A549 (cell line): ENCODE data around the gene DTNB. TPM values are rescaled to one million over a fixed set of nuclear protein-coding genes. Genes with fewer than 3 reads are reported as not detected.
"Not testable (repeated sequence)": the region's sequence is repeated elsewhere in the genome, so short reads cannot be mapped to it uniquely, and the experiment has no call there.

ENCODE experiments used
- ATAC-seq, 2 experiments: fragments of 200-7000 bp in 1 of 2; fragments of >200 bp in 1 of 2; cut with Nextera tagmentation in 1 of 2; cut with Tn5 transposase in 1 of 2; 3 replicates each; pipeline versions ENCODE4 v1.8.0 to v1.9.1; 2018 to 2020; ENCODE audit warnings: mild to moderate bottlenecking in 1 of 2, moderate library complexity in 1 of 2
- CTCF ChIA-PET: fragments of 300-600 bp; sonication (Branson Sonifier 250); formaldehyde crosslinking; extraction: SDS; loops from one replicate; lab custom pipeline; 2021; ENCODE audit warnings: antibody characterized with exemption, inconsistent platforms; lab: Yijun Ruan, JAX
- POLR2A ChIA-PET: fragments of 350-600 bp; formaldehyde crosslinking; extraction: SDS; loops from one replicate; lab custom pipeline; 2021; ENCODE audit warnings: antibody characterized with exemption, inconsistent platforms; lab: Yijun Ruan, JAX
- DNase-seq, 2 experiments: peaks; one replicate each; pipeline versions ENCODE4 v3.0.0 to v3.0.0-alpha.2; 2011 to 2016; ENCODE audit warnings: low read depth in 1 of 2, low spot score in 1 of 2
- FAIRE-seq: peaks from 2 replicates; lab custom pipeline; 2011; peaks lifted over from hg19 to GRCh38; lab: Jason Lieb, UNC
- H3K27ac ChIP-seq, 2 experiments: fragments of >200 bp; sonication (Bioruptor Twin); formaldehyde crosslinking; 3 replicates each; pipeline ENCODE4 v1.5.1; 2016 to 2017
- H3K4me1 ChIP-seq: fragments of >200 bp; sonication (Bioruptor Twin); formaldehyde crosslinking; 3 replicates; pipeline ENCODE4 v1.6.1; 2016
- H3K4me2 ChIP-seq: fragments of >200 bp; sonication (Bioruptor Twin); formaldehyde crosslinking; 3 replicates; pipeline ENCODE4 v1.6.1; 2016
- H3K4me3 ChIP-seq: fragments of >200 bp; sonication (Bioruptor Twin); formaldehyde crosslinking; 3 replicates; pipeline ENCODE4 v1.5.1; 2016
- H3K9me3 ChIP-seq: fragments of >200 bp; sonication (Bioruptor Twin); formaldehyde crosslinking; 3 replicates; pipeline ENCODE4 v1.6.1; 2016
- BCL3 ChIP-seq: fragments of >200 bp; sonication (Bioruptor Twin); formaldehyde crosslinking; IDR thresholded peaks from 3 replicates; pipeline ENCODE4 v1.6.1; 2016
- BHLHE40 ChIP-seq: IDR thresholded peaks from 2 replicates; pipeline ENCODE4 v1.6.1; 2012; ENCODE audit warnings: low read depth, low read length, inconsistent platforms
- CBX2 ChIP-seq: fragments of 200-600 bp; sonication (generic); IDR thresholded peaks from 2 replicates; pipeline ENCODE4 v1.6.1; 2016; ENCODE audit warnings: low read depth, mild to moderate bottlenecking, borderline replicate concordance
- EHMT2 ChIP-seq: fragments of 200-600 bp; sonication (generic); IDR thresholded peaks from 2 replicates; pipeline ENCODE4 v1.6.1; 2016; ENCODE audit warnings: antibody characterized with exemption, low read depth, mild to moderate bottlenecking, moderate library complexity
- ELK1 ChIP-seq: fragments of 150-350 bp; IDR thresholded peaks from 2 replicates; pipeline ENCODE4 v1.6.1; 2014; ENCODE audit warnings: low read depth, mild to moderate bottlenecking, low read length
- GATA3 ChIP-seq: IDR thresholded peaks from 2 replicates; pipeline ENCODE4 v1.6.1; 2012; ENCODE audit warnings: borderline replicate concordance
- HOXB5 ChIP-seq: fragments of 250-450 bp; sonication (Bioruptor Pico); IDR thresholded peaks from 2 replicates; pipeline ENCODE4 v1.5.0; 2020; ENCODE audit warnings: mild to moderate bottlenecking, moderate library complexity
- MAX ChIP-seq: IDR thresholded peaks from 2 replicates; pipeline ENCODE4 v1.6.1; 2012
- NR3C1 ChIP-seq: fragments of >200 bp; sonication (Bioruptor Twin); formaldehyde crosslinking; IDR thresholded peaks from 3 replicates; pipeline ENCODE4 v1.6.1; 2017
- PHF8 ChIP-seq: fragments of 200-600 bp; sonication (generic); IDR thresholded peaks from 2 replicates; pipeline ENCODE4 v1.6.1; 2016; ENCODE audit warnings: low read depth, mild to moderate bottlenecking, antibody characterized with exemption, moderate library complexity, borderline replicate concordance
- POLR2A ChIP-seq: IDR thresholded peaks from 2 replicates; pipeline ENCODE4 v1.6.1; 2012; ENCODE audit warnings: mild to moderate bottlenecking, low read length
- SMC3 ChIP-seq: fragments of >200 bp; sonication (Bioruptor Twin); formaldehyde crosslinking; IDR thresholded peaks from 3 replicates; pipeline ENCODE4 v1.6.1; 2018; ENCODE audit warnings: inconsistent platforms
- SREBF2 ChIP-seq: fragments of 450-650 bp; IDR thresholded peaks from 2 replicates; pipeline ENCODE4 v1.6.1; 2014; ENCODE audit warnings: mild to moderate bottlenecking, moderate library complexity
- TFCP2L1 ChIP-seq: fragments of 250-450 bp; sonication (Bioruptor Pico); IDR thresholded peaks from 2 replicates; pipeline ENCODE4 v1.5.0; 2021; ENCODE audit warnings: mild to moderate bottlenecking
- USF2 ChIP-seq: fragments of 450-650 bp; IDR thresholded peaks from 2 replicates; pipeline ENCODE4 v1.6.1; 2014; ENCODE audit warnings: antibody characterized with exemption
- ZC3H11A ChIP-seq: fragments of 450-650 bp; IDR thresholded peaks from 2 replicates; pipeline ENCODE4 v1.6.1; 2014; ENCODE audit warnings: antibody characterized with exemption, mild to moderate bottlenecking
- WGBS: methylation state at CpG from one replicate; pipeline ENCODE4 v1.1.6; 2017; ENCODE audit errors: missing lambda C conversion rate; 5-methylcytosine and 5-hydroxymethylcytosine counted together
- polyA plus RNA-seq, 4 experiments: library from polyadenylated mRNA; depleted of rRNA in 3 of 4; stranded (reverse); fragments of >200 nt; fragmentation: RNase III in 1 of 4; extraction: RNeasy Plus Mini Kit Qiagen cat#74134 plus additional on column Dnase treatment in 1 of 4; gene quantifications; 2 replicates in 3 of 4; 3 replicates in 1 of 4; pipeline ENCODE4 v1.2.3, GENCODE V29; 2011 to 2017
- TF ChIP-seq, protein P1 (sequence below): fragments of 250-450 bp; sonication (Bioruptor Pico); IDR thresholded peaks from 2 replicates; pipeline ENCODE4 v1.5.0; 2021; ENCODE audit warnings: mild to moderate bottlenecking, moderate library complexity, borderline replicate concordance

DTNB gene
- polyA plus RNA-seq, 2 of the 4 experiments (the other 2 are of a cell fraction) = 11.2 to 32.6 TPM

DNA sequence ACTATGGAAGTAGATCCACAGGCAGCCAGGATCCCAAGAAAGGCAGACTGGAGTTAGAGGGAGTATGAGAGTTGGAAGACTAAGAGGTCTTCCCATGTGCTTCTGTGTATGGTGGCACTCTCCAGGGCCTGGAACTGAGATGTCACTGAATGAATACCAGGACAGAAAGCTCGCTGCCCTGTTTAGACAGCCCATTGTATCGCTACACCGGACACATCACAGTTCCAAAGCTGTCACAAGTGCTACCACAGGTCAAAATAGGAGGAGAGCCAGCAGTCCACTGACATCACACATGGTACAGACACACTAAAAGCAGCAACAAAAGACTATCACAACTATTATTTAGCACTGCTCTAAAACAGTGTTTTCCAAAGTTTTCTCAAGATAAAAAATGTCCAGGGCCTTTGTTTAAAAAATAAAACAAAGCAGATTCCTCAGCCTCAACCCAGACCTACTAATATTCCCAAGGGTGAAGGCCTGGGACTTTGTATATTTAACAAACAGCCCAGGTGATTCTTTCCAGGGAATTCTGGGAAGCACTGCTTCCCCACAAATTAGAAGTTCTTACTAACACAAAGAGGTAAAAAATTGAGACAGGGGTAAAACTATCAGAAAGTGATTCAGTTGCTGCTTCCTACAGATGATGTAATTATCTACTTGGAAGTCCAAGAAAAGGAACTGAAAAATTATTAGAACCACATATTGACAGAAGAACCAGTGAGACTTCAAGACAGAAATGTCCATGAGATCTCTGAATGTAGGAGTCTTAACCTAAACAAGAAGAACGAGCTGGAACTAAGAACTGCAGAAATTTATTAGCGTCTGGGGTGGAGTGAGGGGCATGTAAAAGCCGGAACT is 116.0 kb downstream of the DTNB start (continued):
- TF ChIP-seq ELK1 = no peak
- TF ChIP-seq NR3C1 = no peak
- TF ChIP-seq SREBF2 = no peak
- TF ChIP-seq SMC3 = no peak
- TF ChIP-seq USF2 = no peak
- no peak for TF ChIP-seq MAX
- TF ChIP-seq HOXB5 = no peak
- TF ChIP-seq EHMT2 = no peak
- TF ChIP-seq, all 56 proteins: peak for 0

DNA sequence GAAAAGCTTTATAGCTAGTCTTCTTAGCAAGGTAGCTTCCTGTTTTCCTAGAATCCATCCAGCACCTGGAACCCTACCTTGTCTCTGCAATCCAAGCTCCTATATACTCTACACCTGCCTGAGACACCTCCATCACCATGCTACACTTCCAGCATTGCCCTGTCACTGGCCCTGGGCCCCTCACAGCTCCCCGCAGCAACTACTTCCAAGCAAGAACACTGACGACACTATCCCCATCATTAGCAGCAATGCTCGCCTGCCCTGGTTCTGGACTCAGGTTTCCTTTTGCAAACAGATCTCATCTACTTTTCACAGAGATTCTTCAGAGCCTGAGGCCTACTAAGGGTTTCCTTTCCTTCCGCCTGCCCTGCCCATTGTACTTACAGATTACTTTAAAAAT is 121.1 kb downstream of the DTNB start:
- ATAC-seq (no peak), DNase-seq (no peak), FAIRE-seq (no peak)
- H3K4me3 ChIP-seq = no peak overlapping the region
- H3K9me3 ChIP-seq = no peaks in the 10 kb centered on the region
- H3K4me1 ChIP-seq = no peaks in the 10 kb centered on the region
- POLR2A ChIA-PET = no interaction called here
- no peak overlapping the region for H3K27ac ChIP-seq
- CTCF ChIA-PET = interaction anchor here (1.2 to 2.9 kb wide), 4 partner anchors 14 to 175 kb away, joined by 3 to 14 read pairs (median 4); no protein-coding TSS in a partner anchor
- 95% methylated on average over 4 of the region's 4 CpGs for WGBS
- no peak overlapping the region for H3K4me2 ChIP-seq
- TF ChIP-seq SREBF2 (no peak), POLR2A (0 out of 2 replicates have a peak, but pooled peaks have one; percentile 12), GATA3 (no peak)

DNA sequence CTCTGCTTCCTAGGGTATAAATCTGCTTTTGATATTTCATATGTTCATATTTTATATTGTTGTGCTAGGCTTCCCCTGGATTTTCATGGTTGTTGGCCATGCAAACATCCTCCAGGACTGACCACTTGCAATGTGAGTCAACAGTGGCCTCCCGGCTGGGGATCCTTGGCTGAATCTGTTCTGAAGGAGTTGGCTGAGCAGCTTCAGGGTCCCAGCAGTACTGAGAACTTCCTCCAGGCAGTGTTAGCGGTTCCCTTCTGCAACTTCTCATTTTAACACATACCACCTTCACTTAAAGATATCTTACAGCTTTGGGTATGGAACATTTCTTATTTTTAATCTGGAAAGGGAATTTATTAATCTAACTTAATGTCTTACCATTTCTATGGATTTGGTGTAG is 122.1 kb downstream of the DTNB start:
- no peak for TF ChIP-seq SMC3
- TF ChIP-seq BCL3 = no peak
- no peak for TF ChIP-seq HOXB5
- no peak for TF ChIP-seq POLR2A
- TF ChIP-seq ELK1 = no peak
- no peak for TF ChIP-seq TFCP2L1 (CRISPR knock-in tag)
- TF ChIP-seq, protein P1, sequence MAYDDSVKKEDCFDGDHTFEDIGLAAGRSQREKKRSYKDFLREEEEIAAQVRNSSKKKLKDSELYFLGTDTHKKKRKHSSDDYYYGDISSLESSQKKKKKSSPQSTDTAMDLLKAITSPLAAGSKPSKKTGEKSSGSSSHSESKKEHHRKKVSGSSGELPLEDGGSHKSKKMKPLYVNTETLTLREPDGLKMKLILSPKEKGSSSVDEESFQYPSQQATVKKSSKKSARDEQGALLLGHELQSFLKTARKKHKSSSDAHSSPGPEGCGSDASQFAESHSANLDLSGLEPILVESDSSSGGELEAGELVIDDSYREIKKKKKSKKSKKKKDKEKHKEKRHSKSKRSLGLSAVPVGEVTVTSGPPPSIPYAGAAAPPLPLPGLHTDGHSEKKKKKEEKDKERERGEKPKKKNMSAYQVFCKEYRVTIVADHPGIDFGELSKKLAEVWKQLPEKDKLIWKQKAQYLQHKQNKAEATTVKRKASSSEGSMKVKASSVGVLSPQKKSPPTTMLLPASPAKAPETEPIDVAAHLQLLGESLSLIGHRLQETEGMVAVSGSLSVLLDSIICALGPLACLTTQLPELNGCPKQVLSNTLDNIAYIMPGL (CRISPR knock-in tag) = no peak
- TF ChIP-seq ZC3H11A = no peak
- TF ChIP-seq EHMT2 = no peak
- no peak for TF ChIP-seq BHLHE40
- no peak for TF ChIP-seq CBX2
- no peak for TF ChIP-seq PHF8
- DNase-seq = no peak
- Histone ChIP-seq H3K4me1 (no peaks in the 10 kb centered on the region), H3K27ac (no peak overlapping the region), H3K4me2 (no peak overlapping the region), H3K4me3 (no peak overlapping the region), H3K9me3 (no peaks in the 10 kb centered on the region)
- 0 out of 6 replicates have a peak, but pooled peaks of 1 of the 2 experiments have one; percentile 27 for ATAC-seq
- 87% methylated on average over 2 of the region's 2 CpGs for WGBS
- FAIRE-seq = no peak
- ChIA-PET POLR2A (no interaction called here), CTCF (interaction anchor here (1.2 to 1.7 kb wide), 5 partner anchors 15 to 174 kb away, joined by 3 to 5 read pairs (median 3); no protein-coding TSS in a partner anchor)

- H3K4me1 ChIP-seq, H3K27ac ChIP-seq, H3K4me2 ChIP-seq, H3K9me3 ChIP-seq, ATAC-seq, CTCF ChIA-PET, FAIRE-seq, H3K4me3 ChIP-seq, DNase-seq, POLR2A ChIA-PET: not testable (repeated sequence)
- WGBS = 86% methylated on average over 2 of the region's 2 CpGs
These were observed 123.8 kb downstream of the DTNB start for GRCh38 chr2:25549571-25549970.
